NCI-H82 treated with DMSO at 0.1 percent for 48 hours (cell line): ENCODE data around the gene ANO6.

ENCODE experiments used
- DNase-seq: peaks from one replicate; lab custom pipeline; 2025; ENCODE audit not compliant: unreplicated experiment; lab: John Stamatoyannopoulos, UW

ANO6 gene

DNA sequence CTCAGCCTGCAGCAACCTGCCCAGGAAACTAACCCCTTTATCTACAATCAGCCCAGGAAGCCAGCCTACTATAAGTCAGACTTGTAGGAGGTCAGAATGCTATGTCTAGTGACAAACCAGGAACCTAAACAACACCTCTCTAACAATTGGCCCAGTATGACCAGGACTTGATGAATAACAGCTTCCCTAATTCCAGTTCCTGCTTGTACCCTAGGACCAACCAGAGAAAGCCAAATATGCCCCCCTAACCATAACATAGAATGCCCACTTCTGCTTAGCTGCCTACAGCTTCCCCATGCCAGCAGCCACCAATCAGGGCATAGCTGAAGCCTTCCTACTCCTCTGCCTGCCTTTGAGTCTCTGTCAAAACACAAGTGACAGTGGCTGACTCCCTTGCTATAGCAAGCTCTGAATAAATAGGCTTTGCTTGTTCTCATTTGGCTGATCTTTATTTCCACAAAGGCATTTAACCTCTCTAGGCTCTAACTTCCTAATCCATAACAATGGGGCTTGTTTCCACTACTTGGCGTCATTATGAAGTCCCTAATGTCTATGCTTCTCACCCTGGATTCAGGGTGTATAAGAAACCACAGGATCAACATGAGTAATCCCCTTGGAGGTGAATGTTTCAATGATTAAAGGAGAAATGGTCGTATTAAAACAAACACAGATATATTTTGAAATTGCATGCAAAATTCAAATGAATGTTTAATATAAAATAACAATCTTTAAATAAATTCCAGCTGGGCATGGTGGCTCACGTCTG is 220.2 kb downstream of the ANO6 start:
- no peak for DNase-seq

GRCh38 chr12:45439039-45439438 is 223.1 kb downstream of the ANO6 start:
- no peak for DNase-seq

DNA sequence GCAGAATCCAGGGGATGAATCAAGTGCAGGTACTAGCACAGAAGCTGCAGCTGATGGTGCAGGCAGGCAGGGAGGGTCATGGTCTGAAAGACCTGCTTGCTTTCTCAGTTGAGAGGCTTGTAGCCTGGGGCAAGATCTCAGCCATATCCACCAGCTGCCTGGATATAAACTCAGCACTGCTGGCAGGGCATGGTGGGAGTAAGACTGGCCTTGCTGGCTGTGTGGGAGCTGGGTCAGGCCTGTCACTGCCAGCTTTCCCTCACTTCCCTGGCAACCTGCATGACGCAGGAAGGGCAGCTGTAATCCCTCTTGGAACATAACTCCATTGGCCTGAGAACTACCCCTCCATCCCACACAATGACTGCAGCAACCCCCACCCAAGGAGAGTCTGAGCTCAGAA is 230.1 kb downstream of the ANO6 start:
- DNase-seq, result no peak

DNA sequence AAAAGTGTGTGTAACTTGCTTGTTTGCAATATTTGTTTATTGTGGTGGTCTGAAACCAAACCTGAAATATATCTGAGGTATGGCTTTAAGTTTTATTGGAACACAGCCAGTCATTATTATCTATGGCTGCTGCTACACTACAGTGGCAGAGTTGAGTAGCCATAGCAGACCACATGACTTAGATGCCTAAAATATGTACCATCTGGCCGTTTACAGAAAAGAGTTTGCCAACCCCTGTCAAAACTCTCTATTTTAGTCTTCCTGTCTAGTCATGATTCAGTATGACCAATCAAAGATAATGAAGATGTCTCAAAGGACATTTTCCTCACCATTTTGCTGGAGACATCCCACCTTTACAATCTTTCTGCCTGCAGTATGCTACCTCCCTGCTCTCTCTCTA is 242.3 kb downstream of the ANO6 start:
- no peak for DNase-seq

- no peak for DNase-seq
Observed at GRCh38 chr12:45458854-45459807, 243.2 kb downstream of the ANO6 start.

DNA sequence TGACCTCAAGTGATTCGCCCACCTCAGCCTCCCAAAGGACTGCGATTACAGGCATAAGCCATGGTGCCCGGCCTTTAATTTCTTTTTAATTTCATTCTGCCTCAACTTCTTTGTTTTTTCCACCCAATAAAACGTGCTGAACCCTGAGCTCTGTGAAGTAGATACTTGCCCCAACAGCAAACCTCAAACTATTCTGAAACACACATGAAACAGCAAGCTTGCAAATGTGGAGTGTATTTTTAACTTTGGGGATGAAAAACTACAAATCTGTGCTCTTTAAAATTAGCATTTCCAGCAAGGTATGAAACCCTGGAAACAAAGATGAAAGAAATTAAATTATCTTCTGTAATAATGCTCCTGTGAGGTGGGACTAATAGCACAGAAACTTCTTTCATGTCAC is 246.6 kb downstream of the ANO6 start:
- no peak for DNase-seq

DNA sequence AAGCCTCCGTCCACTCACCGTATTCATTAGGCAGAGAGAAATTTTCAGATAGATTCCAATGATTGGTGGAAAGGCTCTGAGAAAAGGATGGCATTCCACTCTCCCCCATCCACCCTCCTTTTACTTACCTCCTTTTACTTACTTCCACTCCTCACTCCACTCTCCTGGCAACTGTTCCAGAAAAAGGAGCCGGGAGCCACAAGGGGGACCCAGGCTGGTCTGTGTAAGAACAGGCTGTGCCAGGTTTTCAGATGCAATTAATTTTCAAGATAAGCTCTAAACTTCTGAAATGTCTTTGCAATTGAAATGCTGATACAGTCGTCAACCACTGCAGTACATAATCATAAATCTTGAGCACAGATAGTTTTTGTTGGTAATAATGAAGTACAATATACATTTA is 248.8 kb downstream of the ANO6 start:
- peak; percentile 8 for DNase-seq

DNA sequence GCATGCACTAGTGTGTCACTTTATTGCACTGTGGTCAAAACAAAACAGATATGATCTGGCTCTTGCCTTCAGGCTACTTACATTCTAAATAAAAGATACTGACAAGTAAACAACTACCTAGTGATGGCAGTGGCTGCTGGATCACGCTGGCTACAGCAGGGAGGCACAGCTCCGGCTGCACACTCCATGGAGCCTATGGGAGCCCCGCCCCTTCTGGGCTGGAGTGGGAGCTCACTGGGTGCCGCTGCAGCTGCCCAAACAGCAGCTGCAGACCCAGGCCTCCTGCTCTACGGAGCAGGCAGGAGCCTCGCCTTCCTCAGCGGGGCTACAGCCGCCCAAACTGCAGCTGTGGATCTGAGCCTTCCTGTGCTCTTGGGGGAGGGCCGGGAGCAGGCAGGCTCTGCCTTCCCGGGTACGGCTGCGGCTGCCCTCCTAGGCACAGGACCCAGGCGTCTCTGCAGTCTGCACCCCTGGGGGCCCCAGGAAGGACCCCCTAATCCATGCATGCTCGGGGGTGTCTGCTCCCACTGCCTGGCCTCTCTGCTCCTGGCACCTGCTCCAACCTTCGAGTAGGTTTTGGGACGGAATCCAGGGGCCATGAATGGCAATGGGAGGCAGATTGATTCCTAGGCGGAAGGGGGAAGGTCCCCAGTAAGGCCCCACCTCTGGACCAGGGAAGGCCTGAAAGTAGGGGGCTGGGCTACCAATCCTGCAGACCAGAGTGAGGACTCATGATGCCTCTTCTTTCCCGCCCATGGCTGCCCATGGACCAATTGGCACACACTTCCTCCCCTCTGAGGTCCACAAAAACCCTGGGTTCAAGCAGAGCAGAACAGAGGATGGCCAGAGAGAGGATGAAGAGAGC is 253.1 kb downstream of the ANO6 start:
- DNase-seq, result no peak

GRCh38 chr12:45469902-45470301 is 254.0 kb downstream of the ANO6 start:
- DNase-seq, result no peak

GRCh38 chr12:45473636-45474035 is 257.7 kb downstream of the ANO6 start:
- DNase-seq, result no peak

DNA sequence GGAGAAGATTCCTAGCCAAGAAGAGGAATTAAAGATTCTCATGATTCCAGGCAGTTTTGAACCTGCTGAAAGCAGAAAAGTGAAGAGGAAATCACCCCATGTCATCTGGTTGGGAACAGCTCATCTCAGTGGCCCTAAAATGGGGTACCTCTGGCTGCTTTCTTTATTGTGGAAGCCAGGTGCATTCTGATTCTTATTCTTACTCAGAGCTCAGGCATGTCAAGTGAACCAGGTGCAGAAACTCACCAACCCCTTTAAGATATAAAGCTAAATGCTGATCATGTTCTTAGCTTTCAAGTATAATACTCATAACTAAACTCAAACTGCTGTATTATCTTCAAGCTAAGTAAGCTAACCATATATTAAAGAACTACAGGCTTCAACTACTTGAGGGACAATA is 259.7 kb downstream of the ANO6 start:
- DNase-seq, result no peak

DNA sequence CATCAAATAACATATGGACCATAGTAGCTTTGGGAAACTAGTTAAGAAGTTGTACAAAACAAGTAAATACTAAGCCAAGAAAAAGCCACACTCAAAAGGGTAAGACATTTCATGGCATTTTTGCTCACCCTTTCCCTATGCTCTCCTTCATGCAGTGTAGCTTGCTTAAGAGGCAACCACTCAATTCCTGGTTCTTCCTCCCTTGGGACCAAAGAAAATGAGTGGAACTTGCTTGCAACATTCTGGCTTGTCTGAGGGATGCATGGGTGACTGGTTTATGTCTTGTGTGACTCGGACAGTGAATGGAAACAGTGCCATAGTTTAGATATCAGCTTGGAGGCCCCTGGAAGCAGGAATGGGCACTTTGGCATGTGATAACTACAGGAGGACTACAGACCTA is 261.6 kb downstream of the ANO6 start:
- no peak for DNase-seq

DNA sequence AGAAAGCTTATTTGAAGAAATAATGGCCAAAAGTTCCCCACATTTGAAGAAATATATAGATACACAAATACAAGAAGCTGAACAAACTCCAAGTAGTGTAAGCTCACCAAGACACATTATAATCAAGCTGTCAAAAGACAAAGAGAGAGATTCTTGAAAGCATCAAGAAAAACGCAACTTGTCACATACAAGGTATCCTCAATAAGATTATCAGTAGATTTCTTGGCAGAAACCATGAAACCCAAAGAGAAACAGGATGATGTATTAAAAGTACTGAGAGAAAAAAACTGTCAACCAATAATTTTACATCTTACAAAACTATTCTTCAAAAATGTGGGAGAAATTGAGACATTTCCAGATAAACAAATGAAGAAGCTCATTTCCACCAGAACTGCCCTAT is 263.0 kb downstream of the ANO6 start:
- DNase-seq, result no peak

GRCh38 chr12:45481746-45482145 is 265.9 kb downstream of the ANO6 start:
- DNase-seq, result no peak

DNA sequence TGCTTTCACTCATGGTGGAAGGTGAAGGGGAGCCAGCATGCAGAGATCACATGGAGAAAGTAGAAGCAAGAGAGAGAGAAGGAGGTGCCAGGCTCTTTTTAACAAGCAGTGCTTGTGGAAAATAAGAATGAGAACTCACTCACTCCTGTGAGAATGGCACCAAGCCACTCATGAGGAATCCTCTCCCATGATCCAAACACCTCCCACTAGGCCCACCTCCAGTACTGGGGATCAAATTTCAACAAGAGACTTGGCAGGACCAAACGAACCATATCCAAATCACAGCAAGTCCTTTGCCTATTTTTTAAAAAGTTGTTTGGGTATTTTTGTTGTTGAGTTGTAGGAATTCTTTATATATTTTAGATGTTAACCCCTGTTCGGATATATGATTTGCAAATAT is 267.7 kb downstream of the ANO6 start:
- DNase-seq, result no peak
